ENCODE results near the gene NT5M.

NT5M gene

GRCh38 chr17:17355426-17355825 lies 52.3 kb downstream of the NT5M start:
- no peak for DNase-seq

DNA sequence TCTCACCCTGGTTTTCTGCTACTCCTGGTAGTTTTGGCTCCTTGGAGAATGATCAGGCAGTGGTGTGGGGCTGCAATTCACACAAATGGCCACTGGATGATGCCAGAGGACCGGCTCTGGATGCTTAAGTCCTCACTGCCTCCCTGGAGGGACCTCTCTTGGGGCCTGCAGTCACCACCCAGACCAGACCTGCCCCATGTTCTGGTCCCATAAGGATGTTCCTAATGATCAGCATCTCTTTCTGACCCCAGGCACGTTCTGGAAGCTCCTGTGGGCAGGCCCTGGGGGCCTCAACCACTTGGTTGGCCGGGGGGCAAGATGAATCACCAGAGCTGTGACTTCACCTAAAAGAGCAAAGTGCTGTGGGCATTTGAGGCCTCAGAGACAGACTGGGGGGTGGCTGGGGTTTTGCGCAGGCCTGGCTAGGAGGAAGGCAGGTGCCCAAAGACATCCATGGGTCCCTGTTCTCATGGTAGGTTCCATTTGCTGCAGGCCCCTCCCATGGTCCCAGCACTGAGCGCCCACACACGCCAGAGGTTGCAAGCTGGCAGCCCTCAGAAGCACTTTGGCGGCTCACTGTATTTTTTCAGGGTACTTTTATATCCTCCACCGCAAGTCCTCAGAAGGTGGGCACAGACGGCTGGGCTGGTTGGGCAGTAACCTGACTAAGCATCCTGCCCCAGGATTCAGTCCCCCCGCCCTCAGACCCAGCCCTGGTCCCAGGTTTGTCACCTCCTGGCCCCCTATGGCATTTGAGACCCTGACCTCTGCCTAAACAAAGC lies 53.2 kb downstream of the NT5M start:
- peak; percentile 83 for DNase-seq

GRCh38 chr17:17356931-17357270 lies 53.7 kb downstream of the NT5M start:
- no peak for DNase-seq

- DNase-seq = no peak
Observed at GRCh38 chr17:17358060-17358751, 55.0 kb downstream of the NT5M start.

DNA sequence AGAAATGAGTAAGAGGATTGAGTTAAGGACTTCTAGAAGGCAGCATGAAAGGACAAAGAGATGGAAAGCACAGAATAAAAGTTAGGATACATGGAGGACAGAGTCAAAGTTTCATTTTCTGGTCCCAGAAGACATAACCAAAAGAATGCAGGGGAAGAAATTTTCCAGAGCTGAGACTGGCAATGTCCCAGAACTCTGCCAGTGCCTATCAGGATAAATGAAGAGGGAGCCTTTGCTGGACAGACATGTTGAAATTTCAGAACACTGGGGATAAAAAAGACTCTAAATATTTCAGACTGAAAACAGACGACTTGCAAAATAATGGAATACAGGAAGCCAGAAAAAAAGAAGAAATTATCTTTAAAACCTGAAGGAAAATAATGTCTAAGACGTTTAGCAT lies 55.7 kb downstream of the NT5M start:
- DNase-seq = no peak

DNA sequence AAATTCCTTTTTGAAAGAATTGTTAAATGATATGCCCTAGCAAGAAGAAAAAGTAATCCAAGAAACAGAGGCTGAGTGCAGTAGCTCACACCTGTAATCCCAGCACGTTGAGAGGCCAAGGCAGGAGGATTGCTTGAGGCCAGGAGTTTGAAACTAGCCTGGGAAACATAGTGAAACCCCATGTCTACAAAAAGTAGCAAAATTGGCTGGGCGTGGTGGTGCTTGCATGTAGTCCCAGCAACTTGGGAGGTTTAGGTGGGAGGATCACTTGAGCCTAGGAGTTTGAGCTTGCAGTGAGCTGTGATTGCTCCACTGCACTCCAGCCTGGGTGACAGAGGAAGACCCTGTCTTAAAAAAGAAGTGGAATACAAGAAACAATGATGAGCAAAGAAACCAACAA lies 56.1 kb downstream of the NT5M start:
- DNase-seq = no peak

- no peak for DNase-seq
Observed at GRCh38 chr17:17360087-17360730, 57.0 kb downstream of the NT5M start.

- no peak for DNase-seq
Observed at GRCh38 chr17:17361543-17361866, 58.3 kb downstream of the NT5M start.

- no peak for DNase-seq
Observed at GRCh38 chr17:17361867-17362539, 58.8 kb downstream of the NT5M start.

DNA sequence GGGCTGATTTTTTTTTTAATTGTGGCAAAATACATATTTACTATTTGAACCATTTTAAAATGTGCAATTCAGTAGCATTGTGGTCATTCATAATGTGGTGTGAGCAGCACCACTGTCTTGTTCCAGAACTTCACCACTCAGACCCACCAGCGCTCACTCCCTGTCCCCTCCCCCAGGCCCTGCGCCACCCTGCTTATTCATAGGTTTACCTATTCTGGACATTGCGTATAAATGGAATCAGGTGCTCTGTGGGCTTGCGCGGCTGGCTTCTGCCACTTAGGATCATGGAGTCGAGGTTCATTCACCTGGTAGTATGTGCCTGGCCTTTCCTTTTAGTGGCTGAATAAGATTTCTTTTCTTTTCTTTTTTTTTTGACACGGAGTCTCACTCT lies 59.4 kb downstream of the NT5M start:
- DNase-seq = no peak

- DNase-seq = no peak
Observed at GRCh38 chr17:17363638-17364337, 60.6 kb downstream of the NT5M start.

- DNase-seq = no peak
Observed at GRCh38 chr17:17364338-17364667, 61.1 kb downstream of the NT5M start.

DNA sequence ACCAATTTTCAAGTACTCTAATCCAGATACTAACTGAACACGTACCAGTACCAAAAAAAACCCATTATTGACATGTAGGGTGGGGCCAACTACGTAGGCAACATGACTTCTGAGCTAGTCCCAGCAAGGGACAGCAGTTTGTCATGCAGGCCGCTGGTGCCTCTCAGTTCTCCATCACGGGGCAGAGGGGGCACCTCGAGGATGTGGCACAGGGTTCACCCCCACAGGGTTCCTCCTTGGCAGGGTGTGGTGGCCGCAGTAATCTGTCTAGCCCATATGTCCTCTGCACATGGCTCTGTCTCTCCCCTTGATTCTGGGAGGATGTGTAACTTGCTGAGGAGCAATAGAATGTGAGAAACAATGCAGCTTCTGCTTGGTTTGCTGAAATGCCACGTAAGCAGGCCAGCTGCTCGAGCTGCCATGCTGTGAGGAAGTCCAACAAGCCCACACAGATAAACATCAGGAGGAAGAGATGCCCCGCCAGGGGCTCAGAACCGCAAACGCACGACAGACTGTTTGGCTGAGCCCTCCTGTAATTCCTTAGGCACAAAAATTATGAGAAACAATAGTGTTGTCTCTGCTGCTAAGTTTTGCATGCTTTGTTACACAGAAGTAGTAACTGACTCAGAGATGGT lies 62.4 kb downstream of the NT5M start:
- peak; percentile 4 for DNase-seq

GRCh38 chr17:17366235-17366634 lies 63.1 kb downstream of the NT5M start:
- no peak for DNase-seq

- DNase-seq = no peak
Observed at GRCh38 chr17:17366941-17367875, 64.0 kb downstream of the NT5M start.

DNA sequence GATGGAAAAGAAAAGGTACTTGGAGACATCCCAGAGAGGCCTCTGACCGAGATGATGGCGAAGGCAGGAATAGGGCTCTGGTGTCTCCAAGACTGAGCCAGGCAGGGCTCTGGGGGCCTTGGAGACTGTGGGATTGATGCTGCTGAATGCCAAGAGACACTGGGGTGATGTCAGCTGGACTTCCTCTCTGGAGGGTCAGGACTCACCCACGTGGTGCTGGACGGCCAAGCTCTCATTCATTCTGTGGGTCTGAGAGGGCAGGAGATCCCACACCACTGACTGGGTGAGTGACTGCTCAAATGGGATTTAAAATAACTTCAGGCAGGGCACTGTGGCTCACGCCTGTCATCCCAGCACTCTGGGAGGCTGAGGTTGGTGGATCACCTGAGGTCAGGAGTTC lies 64.8 kb downstream of the NT5M start:
- no peak for DNase-seq

GRCh38 chr17:17370711-17371110 lies 67.5 kb downstream of the NT5M start:
- no peak for DNase-seq

GRCh38 chr17:17372856-17373520 lies 69.8 kb downstream of the NT5M start:
- DNase-seq = no peak

DNA sequence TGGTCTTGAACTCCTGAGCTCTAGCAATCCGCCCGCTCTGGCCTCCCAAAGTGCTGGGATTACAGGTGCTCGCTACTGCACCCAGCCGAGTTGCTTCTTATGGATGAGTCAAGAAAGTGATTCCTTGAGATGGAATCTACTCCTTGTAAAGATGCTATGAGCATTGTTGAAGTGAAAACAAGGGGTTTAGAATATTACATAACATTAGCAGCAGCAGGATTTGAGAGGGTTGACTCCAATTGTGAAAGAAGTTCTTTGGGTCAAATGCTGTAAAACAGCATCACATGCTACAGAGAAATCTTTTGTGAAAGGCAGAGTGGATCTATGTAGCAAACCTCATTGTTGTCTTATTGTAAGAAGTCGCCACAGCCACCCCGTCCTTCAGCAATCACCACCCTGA lies 72.7 kb downstream of the NT5M start:
- no peak for DNase-seq

GRCh38 chr17:17376362-17376761 lies 73.2 kb downstream of the NT5M start:
- DNase-seq = no peak

All from OCI-M1 (cell line).